ENCODE results near the gene CDK13. TPM values are rescaled to one million over a fixed set of nuclear protein-coding genes. Genes with fewer than 3 reads are reported as not detected.
A peak's percentile ranks its signal among the peaks of the same experiment; 100 is the strongest.
"Not testable (repeated sequence)": the region's sequence is repeated elsewhere in the genome, so short reads cannot be mapped to it uniquely, and the experiment has no call there.

Gene CDK13
- total RNA-seq, 2 experiments from 2014 or later, result 46.5 to 48.7 TPM

DNA sequence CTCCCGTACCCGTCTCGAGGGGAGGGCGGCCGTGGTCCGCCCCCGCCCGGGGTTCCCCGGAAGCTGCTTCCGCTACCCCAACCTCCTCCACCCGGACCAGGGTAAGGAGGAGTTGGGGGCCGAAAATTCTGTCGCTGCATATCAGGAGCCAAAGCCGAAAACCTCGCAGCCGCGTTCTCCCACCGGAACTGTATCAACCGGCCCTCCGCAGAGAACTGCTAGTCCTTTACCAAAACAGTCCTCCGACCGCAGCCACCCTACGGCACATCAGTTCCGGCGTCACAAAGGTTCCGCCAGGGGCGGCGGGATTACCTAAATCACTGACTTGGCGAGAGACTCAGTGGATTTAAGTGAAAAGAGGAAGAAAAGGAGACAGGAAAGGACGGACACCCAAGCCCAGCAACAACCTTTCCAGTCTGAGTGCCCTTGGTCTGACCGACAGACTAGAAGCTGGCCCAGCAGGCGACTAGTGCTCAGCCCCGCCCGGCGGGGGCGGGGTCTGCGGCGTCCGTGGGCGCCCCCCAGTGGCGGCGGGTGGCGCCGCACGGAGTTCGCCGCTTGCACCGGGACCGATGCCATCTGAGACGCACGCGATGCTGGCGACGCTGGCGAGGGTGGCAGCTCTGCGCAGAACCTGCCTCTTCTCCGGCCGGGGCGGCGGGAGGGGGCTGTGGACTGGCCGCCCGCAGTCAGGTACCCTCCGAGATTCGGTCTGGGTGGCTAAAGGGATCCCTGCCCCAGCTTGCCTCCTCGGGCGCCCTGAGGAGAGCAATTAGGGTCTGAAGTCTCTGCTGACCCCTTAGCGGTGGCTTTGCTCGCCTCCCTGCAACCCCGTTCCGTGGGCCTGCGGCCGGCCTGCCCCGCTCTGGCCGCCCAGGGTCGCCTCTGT lies 184.6 kb downstream of the CDK13 start, which contains the start of the genes MPLKIP and SUGCT:
Gene MPLKIP (minus strand): TSS at position 195 of the 889 bp plus-strand sequence. CDS start 55 bp downstream, at position 140.
Gene SUGCT (plus strand): TSS at position 578 of the 889 bp plus-strand sequence.
- POLR2A ChIA-PET, result interaction anchor here (0.7 to 4.0 kb wide), 6 partner anchors 22 to 512 kb away, joined by 3 to 45 read pairs (median 3); partner anchors contain the start of gene CDK13

DNA sequence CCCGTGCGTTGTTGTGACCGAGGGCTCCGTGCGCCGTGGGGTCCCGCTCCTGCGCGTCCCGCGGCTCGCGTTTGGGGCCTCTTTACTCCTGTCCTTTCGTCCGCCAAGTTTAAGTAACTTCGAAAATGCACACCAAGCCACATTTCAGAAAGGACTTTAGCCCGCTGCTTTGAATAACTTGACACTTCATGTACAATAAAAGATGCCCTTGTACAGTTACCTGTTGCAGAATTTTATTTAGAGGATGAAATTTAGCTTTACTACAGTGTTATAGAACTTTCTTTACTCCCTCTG lies 185.2 kb downstream of the CDK13 start:
- no peak for DNase-seq
- ChIA-PET POLR2A (interaction anchor here (0.7 to 4.0 kb wide), 4 partner anchors 33 to 185 kb away, joined by 3 to 45 read pairs (median 3); partner anchors contain the start of gene CDK13), CTCF (interaction anchor here (0.6 to 2.9 kb wide), 11 partner anchors 8 to 556 kb away, joined by 3 to 12 read pairs (median 3); partner anchors contain the start of gene RALA)
- peak overlapping the region; percentile 63 for H3K4me3 Mint-ChIP-seq
- H3K27ac Mint-ChIP-seq, result no peak overlapping the region
- H3K4me1 Mint-ChIP-seq, result peaks cover 21% of the 10 kb centered on the region
- H3K27me3 Mint-ChIP-seq, result peaks cover 6% of the 10 kb centered on the region
- H3K36me3 Mint-ChIP-seq (ENCODE audit: low read depth), result peaks cover 4% of the 10 kb centered on the region
- no peaks in the 10 kb centered on the region for H3K9me3 Mint-ChIP-seq

More for the DNA sequence above, 184.6 kb downstream of the CDK13 start, which contains the start of the genes MPLKIP and SUGCT:
- Mint-ChIP-seq H3K9me3 (no peaks in the 10 kb centered on the region), H3K36me3 (ENCODE audit: low read depth) (peaks cover 4% of the 10 kb centered on the region), H3K4me1 (peaks cover 21% of the 10 kb centered on the region), H3K27me3 (peaks cover 6% of the 10 kb centered on the region), H3K4me3 (peak within 1 kb of the TSS; percentile 92), H3K27ac (peak within 1 kb of the TSS; percentile 95)
- peak; percentile 86 for DNase-seq
- CTCF ChIA-PET, result interaction anchor here (0.6 to 2.9 kb wide), 13 partner anchors 9 to 555 kb away, joined by 3 to 12 read pairs (median 3); partner anchors contain the start of gene RALA

DNA sequence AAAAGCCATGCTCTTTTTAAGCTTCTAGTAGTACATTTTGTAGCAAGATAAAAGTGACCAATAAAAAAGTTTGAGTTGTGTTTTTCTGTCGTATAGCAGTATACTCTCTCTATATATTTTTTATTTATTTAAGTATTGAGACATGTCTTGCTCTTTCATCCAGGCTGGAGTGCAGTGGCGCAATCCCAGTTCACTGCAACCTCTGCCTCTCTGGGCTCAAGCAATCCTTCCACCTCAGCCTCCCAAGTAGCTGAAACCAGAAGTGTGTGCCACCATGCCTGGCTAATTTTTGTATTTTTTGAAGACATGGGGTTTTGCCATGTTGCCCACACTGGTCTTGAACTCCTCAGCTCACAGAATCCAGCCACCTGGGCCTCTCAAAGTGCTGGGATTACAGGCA lies 187.5 kb downstream of the CDK13 start:
- ChIA-PET POLR2A (no interaction called here), CTCF (no interaction called here)
- no peak for DNase-seq
- Mint-ChIP-seq H3K4me1 (peaks cover 14% of the 10 kb centered on the region), H3K9me3 (no peaks in the 10 kb centered on the region), H3K4me3 (no peak overlapping the region), H3K27me3 (peaks cover 6% of the 10 kb centered on the region), H3K27ac (no peak overlapping the region), H3K36me3 (ENCODE audit: low read depth) (peaks cover 2% of the 10 kb centered on the region)

DNA sequence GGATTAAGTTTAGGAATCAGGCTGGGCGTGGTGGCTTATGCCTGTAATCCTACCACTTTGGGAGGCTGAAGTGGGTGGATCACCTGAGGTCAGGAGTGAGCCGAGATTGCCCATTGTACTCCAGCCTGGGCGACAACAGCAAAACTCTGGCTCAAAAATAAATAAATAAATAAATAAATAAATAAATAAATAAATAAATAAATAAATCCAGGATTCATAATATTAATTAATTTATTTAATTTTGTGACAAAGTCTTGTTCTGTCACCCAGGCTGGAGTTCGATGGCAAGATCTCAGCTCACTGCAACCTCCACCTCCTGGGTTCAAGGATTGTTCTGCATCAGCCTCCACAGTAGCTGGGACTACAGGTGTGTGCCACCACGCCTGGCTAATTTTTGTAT lies 188.9 kb downstream of the CDK13 start:
- ChIA-PET POLR2A (no interaction called here), CTCF (interaction anchor here (0.6 kb wide), 1 partner anchor 11 kb away, joined by 3 read pairs; no protein-coding TSS in a partner anchor)
- H3K36me3 Mint-ChIP-seq (ENCODE audit: low read depth), result peaks cover 2% of the 10 kb centered on the region
- no peak overlapping the region for H3K4me3 Mint-ChIP-seq
- no peak for DNase-seq
- peaks cover 4% of the 10 kb centered on the region for H3K4me1 Mint-ChIP-seq
- H3K27ac Mint-ChIP-seq, result no peak overlapping the region
- H3K9me3 Mint-ChIP-seq, result no peaks in the 10 kb centered on the region
- H3K27me3 Mint-ChIP-seq, result peaks cover 7% of the 10 kb centered on the region

DNA sequence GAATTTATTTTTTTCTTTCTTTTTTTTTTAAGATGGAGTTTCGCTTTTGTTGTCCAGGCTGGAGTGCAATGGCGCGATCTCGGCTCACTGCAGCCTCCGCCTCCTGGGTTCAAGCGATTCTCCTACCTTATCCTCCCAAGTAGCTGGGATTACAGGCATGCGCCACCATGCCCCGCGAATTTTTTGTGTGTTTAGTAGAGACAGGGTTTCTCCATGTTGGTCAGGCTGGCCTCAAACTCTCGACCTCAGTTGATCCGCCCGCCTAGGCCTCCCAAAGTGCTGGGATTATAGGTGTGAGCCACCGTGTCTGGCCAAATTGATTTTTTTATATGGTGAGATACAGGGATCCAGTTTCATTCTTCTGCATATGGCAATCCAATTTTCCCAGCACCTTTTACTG lies 189.8 kb downstream of the CDK13 start:
- H3K27ac Mint-ChIP-seq, result not testable (repeated sequence)

DNA sequence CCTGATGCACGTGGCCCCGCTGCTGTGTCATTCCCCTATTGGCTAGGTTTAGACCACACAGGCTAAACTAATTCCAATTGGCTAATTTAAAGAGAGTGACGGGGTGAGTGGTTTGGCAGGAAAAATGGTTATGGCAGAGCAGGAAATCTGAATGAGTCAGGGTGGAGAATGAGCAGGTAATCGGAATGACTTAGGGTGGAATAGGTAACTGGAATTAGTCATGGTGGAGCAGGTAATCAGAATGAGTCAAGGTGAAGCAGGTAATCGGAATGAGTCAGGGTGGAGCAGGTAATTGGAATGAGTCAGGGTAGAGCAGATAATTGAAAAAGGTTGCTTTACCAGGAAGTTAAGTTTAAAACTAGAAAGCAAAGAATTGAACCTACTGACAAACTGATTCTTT lies 191.9 kb downstream of the CDK13 start:
- H3K27me3 Mint-ChIP-seq; H3K9me3 Mint-ChIP-seq; POLR2A ChIA-PET; H3K27ac Mint-ChIP-seq; CTCF ChIA-PET; DNase-seq; H3K4me3 Mint-ChIP-seq; H3K4me1 Mint-ChIP-seq; H3K36me3 Mint-ChIP-seq (ENCODE audit: low read depth): not testable (repeated sequence)

More for the DNA sequence above, 189.8 kb downstream of the CDK13 start:
- H3K4me1 Mint-ChIP-seq; POLR2A ChIA-PET; H3K4me3 Mint-ChIP-seq; DNase-seq; H3K36me3 Mint-ChIP-seq (ENCODE audit: low read depth); CTCF ChIA-PET; H3K9me3 Mint-ChIP-seq: not testable (repeated sequence)
- H3K27me3 Mint-ChIP-seq, result peaks cover 10% of the 10 kb centered on the region

DNA sequence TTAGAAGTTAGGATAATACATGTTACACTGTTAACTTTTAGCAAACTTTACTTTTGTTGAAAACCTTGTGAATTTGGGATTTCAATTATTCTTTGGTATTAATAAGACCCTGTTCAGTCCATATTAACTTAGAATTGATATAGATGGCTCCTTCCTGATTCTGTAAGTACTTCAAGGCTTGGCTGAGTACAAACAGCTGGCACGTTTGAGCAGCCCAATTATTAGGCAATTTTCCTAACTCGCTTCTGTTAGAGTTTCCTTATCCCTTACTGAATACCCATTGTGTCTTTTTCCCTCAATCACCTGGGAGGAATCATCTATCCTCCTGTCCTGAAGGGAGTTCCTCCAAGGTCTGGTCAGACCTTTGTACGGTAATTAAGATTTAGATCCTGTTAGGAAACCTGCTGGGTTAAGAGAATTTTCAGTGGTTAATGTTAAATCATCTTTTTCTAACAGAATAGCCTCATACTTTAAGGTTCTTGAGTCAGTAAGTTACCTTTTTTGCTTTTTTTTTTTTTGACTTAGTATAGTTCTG lies 195.6 kb downstream of the CDK13 start:
- H3K4me3 Mint-ChIP-seq; H3K4me1 Mint-ChIP-seq; H3K27ac Mint-ChIP-seq; H3K27me3 Mint-ChIP-seq; CTCF ChIA-PET; H3K9me3 Mint-ChIP-seq; H3K36me3 Mint-ChIP-seq (ENCODE audit: low read depth); DNase-seq; POLR2A ChIA-PET: not testable (repeated sequence)

DNA sequence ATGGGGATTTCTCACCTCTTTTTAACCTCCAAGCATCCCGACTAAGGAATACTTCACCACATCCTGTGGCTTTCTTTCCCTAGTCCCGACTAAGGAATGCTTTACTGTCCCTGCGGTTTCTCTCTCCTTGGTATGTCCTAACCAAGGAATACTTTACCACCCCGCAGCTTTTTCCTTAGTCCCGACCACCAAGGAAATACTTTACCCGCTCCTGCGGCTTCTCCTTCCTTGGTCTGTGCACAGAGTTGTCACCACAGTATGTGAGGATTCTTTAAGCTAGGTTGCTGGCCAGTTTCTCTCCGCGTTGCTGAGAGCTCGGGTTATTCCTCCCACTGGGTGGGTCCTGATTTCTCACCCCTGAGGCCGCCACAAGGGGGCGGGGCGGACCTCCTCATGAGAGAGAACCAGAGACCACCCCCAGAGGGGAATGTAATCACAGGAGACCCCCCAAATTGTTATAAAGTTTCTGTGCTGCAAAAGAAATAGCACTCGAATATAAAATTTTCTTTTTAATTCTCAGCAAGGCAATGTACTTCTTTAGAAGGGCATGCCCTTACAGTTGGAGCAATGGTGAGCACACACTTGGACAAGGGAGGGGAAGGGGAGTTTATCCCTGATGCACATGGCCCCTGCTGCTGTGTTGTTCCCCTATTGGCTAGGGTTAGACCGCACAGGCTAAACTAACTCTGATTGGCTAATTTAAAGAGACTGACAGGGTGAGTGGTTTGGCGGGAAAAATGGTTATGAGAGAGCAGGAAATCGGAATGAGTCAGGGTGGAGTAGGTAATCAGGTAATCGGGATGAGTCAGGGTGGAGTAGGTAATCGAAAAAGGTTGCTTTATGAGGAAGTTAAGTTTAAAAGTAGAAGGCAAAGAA lies 197.6 kb downstream of the CDK13 start:
- ChIA-PET CTCF (no interaction called here), POLR2A (no interaction called here)
- Mint-ChIP-seq H3K9me3 (no peaks in the 10 kb centered on the region), H3K27me3 (peaks cover 6% of the 10 kb centered on the region), H3K27ac (no peak overlapping the region), H3K36me3 (ENCODE audit: low read depth) (no peaks in the 10 kb centered on the region), H3K4me1 (no peaks in the 10 kb centered on the region), H3K4me3 (no peak overlapping the region)
- DNase-seq, result no peak

DNA sequence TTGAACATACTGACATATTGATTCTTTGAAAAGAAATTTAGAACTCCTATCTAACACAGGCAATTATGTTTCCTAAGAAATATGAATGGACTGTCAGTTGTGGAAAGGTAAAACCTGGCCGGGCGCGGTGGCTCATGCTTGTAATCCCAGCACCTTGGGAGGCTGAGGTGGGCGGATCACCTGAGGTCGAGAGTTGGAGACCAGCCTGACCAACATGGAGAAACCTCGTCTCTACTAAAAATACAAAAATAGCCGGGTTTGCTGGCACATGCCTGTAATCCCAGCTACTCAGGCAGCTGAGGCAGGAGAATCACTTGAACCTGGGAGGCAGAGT lies 198.2 kb downstream of the CDK13 start:
- H3K4me3 Mint-ChIP-seq; H3K27me3 Mint-ChIP-seq; H3K27ac Mint-ChIP-seq; H3K9me3 Mint-ChIP-seq; DNase-seq; H3K36me3 Mint-ChIP-seq (ENCODE audit: low read depth); POLR2A ChIA-PET; CTCF ChIA-PET; H3K4me1 Mint-ChIP-seq: not testable (repeated sequence)

DNA sequence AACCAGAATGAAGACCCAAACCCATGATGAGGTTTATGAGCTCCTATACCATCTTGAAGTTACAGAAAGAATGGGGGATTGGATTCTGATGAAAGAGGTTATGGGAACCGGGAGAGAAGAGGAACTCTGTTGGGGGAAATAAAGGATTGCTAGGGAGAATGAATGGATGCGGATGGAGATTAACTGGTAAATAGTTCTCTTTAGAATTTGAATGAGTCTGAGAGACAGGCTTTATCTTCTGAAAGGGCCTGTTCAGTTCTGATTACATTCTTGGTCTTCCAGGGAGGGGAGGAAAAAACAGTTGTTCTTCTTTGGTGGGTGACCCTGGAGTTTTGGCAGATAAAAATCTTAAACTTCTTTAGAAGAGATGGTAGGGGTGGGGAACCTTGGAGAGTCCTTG lies 198.6 kb downstream of the CDK13 start:
- ChIA-PET CTCF (interaction anchor here (1.2 kb wide), 1 partner anchor 33 kb away, joined by 3 read pairs; no protein-coding TSS in a partner anchor), POLR2A (no interaction called here)
- Mint-ChIP-seq H3K27ac (no peak overlapping the region), H3K4me3 (no peak overlapping the region), H3K9me3 (no peaks in the 10 kb centered on the region), H3K36me3 (ENCODE audit: low read depth) (no peaks in the 10 kb centered on the region), H3K27me3 (peaks cover 6% of the 10 kb centered on the region), H3K4me1 (no peaks in the 10 kb centered on the region)
- no peak for DNase-seq
